Prostate gland (tissue), 2 donors: ENCODE data around the gene ALKBH5.

ENCODE experiments used
- POLR2A ChIP-seq: fragments of 450-650 bp; IDR thresholded peaks from one replicate; pipeline ENCODE4 v1.6.1; 2016; ENCODE audit warnings: antibody characterized with exemption, mild to moderate bottlenecking
- POLR2AphosphoS5 ChIP-seq: sonication (generic); formaldehyde crosslinking; IDR thresholded peaks from one replicate; pipeline ENCODE4 v1.6.1; 2017; ENCODE audit warnings: antibody characterized with exemption
- TF ChIP-seq, protein P1 (sequence below), 4 experiments: fragments of 200-600 bp in 2 of 4; fragments of 450-650 bp in 2 of 4; sonication (generic) in 2 of 4; IDR thresholded peaks; 1 replicate in 3 of 4; 2 replicates in 1 of 4; pipeline ENCODE4 v1.5.1; 2016 to 2019; ENCODE audit warnings: antibody characterized with exemption in 4 of 4, mild to moderate bottlenecking in 2 of 4, moderate library complexity in 2 of 4

GRCh38 chr17:18163547-18163946, 20.1 kb upstream of the ALKBH5 start:
- TF ChIP-seq, protein P1, sequence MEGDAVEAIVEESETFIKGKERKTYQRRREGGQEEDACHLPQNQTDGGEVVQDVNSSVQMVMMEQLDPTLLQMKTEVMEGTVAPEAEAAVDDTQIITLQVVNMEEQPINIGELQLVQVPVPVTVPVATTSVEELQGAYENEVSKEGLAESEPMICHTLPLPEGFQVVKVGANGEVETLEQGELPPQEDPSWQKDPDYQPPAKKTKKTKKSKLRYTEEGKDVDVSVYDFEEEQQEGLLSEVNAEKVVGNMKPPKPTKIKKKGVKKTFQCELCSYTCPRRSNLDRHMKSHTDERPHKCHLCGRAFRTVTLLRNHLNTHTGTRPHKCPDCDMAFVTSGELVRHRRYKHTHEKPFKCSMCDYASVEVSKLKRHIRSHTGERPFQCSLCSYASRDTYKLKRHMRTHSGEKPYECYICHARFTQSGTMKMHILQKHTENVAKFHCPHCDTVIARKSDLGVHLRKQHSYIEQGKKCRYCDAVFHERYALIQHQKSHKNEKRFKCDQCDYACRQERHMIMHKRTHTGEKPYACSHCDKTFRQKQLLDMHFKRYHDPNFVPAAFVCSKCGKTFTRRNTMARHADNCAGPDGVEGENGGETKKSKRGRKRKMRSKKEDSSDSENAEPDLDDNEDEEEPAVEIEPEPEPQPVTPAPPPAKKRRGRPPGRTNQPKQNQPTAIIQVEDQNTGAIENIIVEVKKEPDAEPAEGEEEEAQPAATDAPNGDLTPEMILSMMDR (IDR thresholded peaks at IDR 0.05), result no peak
- TF ChIP-seq POLR2A (no peak), POLR2AphosphoS5 (no peak)
